Liver (tissue), 9 donors: ENCODE measurements around the gene CELSR1. TPM values are rescaled to one million over a fixed set of nuclear protein-coding genes. Genes with fewer than 3 reads are reported as not detected.

Experiments used
- DNase-seq: peaks from one replicate; pipeline ENCODE4 v3.0.0-alpha.2; 2017; ENCODE audit warnings: low spot score
- H3K27ac ChIP-seq, 2 donors: one replicate each; pipeline ENCODE4 v1.7.0; 2013; ENCODE audit warnings: inconsistent platforms in 2 of 2, low read length in 2 of 2, control low read depth in 1 of 2, low read depth in 1 of 2, mild to moderate bottlenecking in 1 of 2
- H3K27me3 ChIP-seq, 4 donors: one replicate each; pipeline versions ENCODE4 v1.6.1 to v1.7.0; 2013; ENCODE audit warnings: low read length in 3 of 4, inconsistent platforms in 1 of 4, mild to moderate bottlenecking in 1 of 4, moderate library complexity in 1 of 4; ENCODE audit not compliant: control insufficient read depth in 4 of 4, insufficient read depth in 4 of 4
- H3K36me3 ChIP-seq, 4 donors: one replicate each; pipeline versions ENCODE4 v1.6.1 to v1.7.0; 2013; ENCODE audit warnings: low read length in 3 of 4, mild to moderate bottlenecking in 3 of 4, low read depth in 1 of 4, moderate library complexity in 1 of 4; ENCODE audit not compliant: control insufficient read depth in 4 of 4, insufficient read depth in 3 of 4
- H3K4me1 ChIP-seq, 4 donors: one replicate each; pipeline versions ENCODE4 v1.6.1 to v1.7.0; 2013; ENCODE audit warnings: low read length in 3 of 4, mild to moderate bottlenecking in 3 of 4, moderate library complexity in 1 of 4; ENCODE audit not compliant: control insufficient read depth in 4 of 4, insufficient read depth in 4 of 4
- H3K4me3 ChIP-seq, 3 donors: one replicate each; pipeline versions ENCODE4 v1.6.1 to v1.7.0; 2013; ENCODE audit warnings: low read length in 3 of 3, control low read depth in 1 of 3, low read depth in 1 of 3, mild to moderate bottlenecking in 1 of 3
- H3K9ac ChIP-seq, 2 donors: one replicate each; pipeline ENCODE4 v1.7.0; 2013; ENCODE audit warnings: low read length in 2 of 2, mild to moderate bottlenecking in 2 of 2, moderate library complexity in 2 of 2, control low read depth in 1 of 2, low read depth in 1 of 2
- H3K9me3 ChIP-seq, 4 donors: one replicate each; pipeline versions ENCODE4 v1.6.1 to v1.7.0; 2013; ENCODE audit warnings: low read length in 3 of 4; ENCODE audit not compliant: control insufficient read depth in 4 of 4
- EGR1 ChIP-seq, 2 donors: IDR thresholded peaks; 2 replicates each; pipeline ENCODE4 v1.6.1; 2016 to 2018; ENCODE audit warnings: antibody characterized with exemption in 2 of 2, low read depth in 2 of 2
- FOXA1 ChIP-seq: IDR thresholded peaks from 2 replicates; pipeline ENCODE4 v1.6.1; 2016; ENCODE audit warnings: antibody characterized with exemption
- FOXA2 ChIP-seq: IDR thresholded peaks from 2 replicates; pipeline ENCODE4 v1.6.1; 2016; ENCODE audit warnings: antibody characterized with exemption
- GABPA ChIP-seq, 2 donors: IDR thresholded peaks in 1 of 2; conservative IDR thresholded peaks in 1 of 2; 2 replicates each; pipeline ENCODE4 v1.6.1; 2016; ENCODE audit warnings: antibody characterized with exemption in 2 of 2, mild to moderate bottlenecking in 1 of 2, moderate library complexity in 1 of 2
- HNF4A ChIP-seq, 2 donors: conservative IDR thresholded peaks; 2 replicates each; pipeline ENCODE4 v1.6.1; 2016; ENCODE audit warnings: antibody characterized with exemption in 2 of 2, mild to moderate bottlenecking in 2 of 2
- JUND ChIP-seq, 2 donors: IDR thresholded peaks; 2 replicates each; pipeline ENCODE4 v1.6.1; 2016; ENCODE audit warnings: antibody characterized with exemption in 2 of 2
- NR2F2 ChIP-seq: IDR thresholded peaks from 2 replicates; pipeline ENCODE4 v1.6.1; 2016; ENCODE audit warnings: antibody characterized with exemption
- RAD21 ChIP-seq, 2 donors: IDR thresholded peaks; 2 replicates each; pipeline ENCODE4 v1.6.1; 2016; ENCODE audit warnings: antibody characterized with exemption in 2 of 2, mild to moderate bottlenecking in 2 of 2
- SP1 ChIP-seq: IDR thresholded peaks from 2 replicates; pipeline ENCODE4 v1.6.1; 2018; ENCODE audit warnings: antibody characterized with exemption, mild to moderate bottlenecking
- TAF1 ChIP-seq: conservative IDR thresholded peaks from 2 replicates; pipeline ENCODE4 v1.6.1; 2016; ENCODE audit warnings: antibody characterized with exemption, mild to moderate bottlenecking
- YY1 ChIP-seq: IDR thresholded peaks from 2 replicates; pipeline ENCODE4 v1.6.1; 2016; ENCODE audit warnings: antibody characterized with exemption, mild to moderate bottlenecking
- WGBS: extraction: QIAGEN DNeasy Blood & Tissue Kit; methylation state at CpG from one replicate; pipeline ENCODE4 v1.1.7; 2013; 5-methylcytosine and 5-hydroxymethylcytosine counted together
- polyA plus RNA-seq, 2 donors: library from polyadenylated mRNA; stranded (reverse) in 1 of 2; unstranded in 1 of 2; fragments of 200-250 nt in 1 of 2; fragments of >200 nt in 1 of 2; fragmentation: Nextera tagmentation in 1 of 2; extraction: Ambion mirVana in 1 of 2; gene quantifications; one replicate each; pipeline versions ENCODE4 v1.2.1 to v1.2.3, GENCODE V29; 2013 to 2015
- total RNA-seq, 2 donors: library from RNA; depleted of rRNA; stranded (reverse); fragments of >200 nt; gene quantifications; one replicate each; pipeline ENCODE4 v1.2.3, GENCODE V29; 2014
- TF ChIP-seq, protein P1 (sequence below): fragments of 150-350 bp; IDR thresholded peaks from 2 replicates; pipeline ENCODE4 v1.5.1; 2017; ENCODE audit warnings: improper control_type of control experiment, low read depth, low read length; ENCODE audit not compliant: missing input control
- TF ChIP-seq, protein P2 (sequence below): IDR thresholded peaks from 2 replicates; pipeline ENCODE4 v1.6.1; 2016; ENCODE audit warnings: antibody characterized with exemption
- TF ChIP-seq, protein P3 (sequence below): IDR thresholded peaks from 2 replicates; pipeline ENCODE4 v1.6.1; 2016; ENCODE audit warnings: antibody characterized with exemption
- TF ChIP-seq, protein P4 (sequence below): IDR thresholded peaks from 2 replicates; pipeline ENCODE4 v1.6.1; 2016; ENCODE audit warnings: antibody characterized with exemption
- donor health status: healthy.
- donor health status: healthy.
- donor health status: healthy.
- donor health status: healthy.
- donor health status: healthy.

Gene CELSR1
- total and polyA plus RNA-seq, 4 donors: 0.37 to 1.6 (median 1.3) TPM

DNA sequence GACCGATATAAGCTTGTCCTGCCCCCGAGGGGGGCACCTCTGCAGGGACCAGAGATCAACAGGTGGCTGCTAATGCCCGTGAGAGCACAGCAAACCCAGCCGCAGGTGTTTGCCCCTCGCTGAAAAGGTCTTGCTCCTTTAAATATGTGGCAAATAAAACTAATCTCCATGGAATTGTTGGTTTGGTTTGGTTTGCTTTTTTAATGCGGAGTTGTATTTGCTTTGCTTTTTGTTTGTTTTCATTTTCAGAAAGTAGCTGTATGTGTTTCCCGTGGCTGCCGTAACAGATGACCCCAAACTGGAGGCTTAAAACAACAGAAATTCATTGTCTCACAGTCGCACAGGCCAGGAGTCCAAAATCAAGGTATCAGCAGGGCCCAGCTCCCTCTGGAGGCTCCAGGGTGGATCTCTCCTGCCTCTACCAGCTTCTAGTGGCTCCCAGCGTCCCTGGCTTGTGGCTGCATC is 93.0 kb downstream of the CELSR1 start:
- WGBS: 85% methylated on average over 10 of the region's 10 CpGs
- Histone ChIP-seq H3K9ac (no peak overlapping the region), H3K36me3 (no peaks in the 10 kb centered on the region), H3K4me1 (no peaks in the 10 kb centered on the region), H3K27me3 (no peaks in the 10 kb centered on the region), H3K9me3 (no peaks in the 10 kb centered on the region), H3K4me3 (no peak overlapping the region), H3K27ac (no peak overlapping the region)
- DNase-seq: no peak
- TF ChIP-seq JUND (IDR thresholded peaks at IDR 0.05): no peak
- TF ChIP-seq, protein P1, sequence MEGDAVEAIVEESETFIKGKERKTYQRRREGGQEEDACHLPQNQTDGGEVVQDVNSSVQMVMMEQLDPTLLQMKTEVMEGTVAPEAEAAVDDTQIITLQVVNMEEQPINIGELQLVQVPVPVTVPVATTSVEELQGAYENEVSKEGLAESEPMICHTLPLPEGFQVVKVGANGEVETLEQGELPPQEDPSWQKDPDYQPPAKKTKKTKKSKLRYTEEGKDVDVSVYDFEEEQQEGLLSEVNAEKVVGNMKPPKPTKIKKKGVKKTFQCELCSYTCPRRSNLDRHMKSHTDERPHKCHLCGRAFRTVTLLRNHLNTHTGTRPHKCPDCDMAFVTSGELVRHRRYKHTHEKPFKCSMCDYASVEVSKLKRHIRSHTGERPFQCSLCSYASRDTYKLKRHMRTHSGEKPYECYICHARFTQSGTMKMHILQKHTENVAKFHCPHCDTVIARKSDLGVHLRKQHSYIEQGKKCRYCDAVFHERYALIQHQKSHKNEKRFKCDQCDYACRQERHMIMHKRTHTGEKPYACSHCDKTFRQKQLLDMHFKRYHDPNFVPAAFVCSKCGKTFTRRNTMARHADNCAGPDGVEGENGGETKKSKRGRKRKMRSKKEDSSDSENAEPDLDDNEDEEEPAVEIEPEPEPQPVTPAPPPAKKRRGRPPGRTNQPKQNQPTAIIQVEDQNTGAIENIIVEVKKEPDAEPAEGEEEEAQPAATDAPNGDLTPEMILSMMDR: no peak
- no peak for TF ChIP-seq NR2F2
- no peak for TF ChIP-seq SP1
- TF ChIP-seq EGR1 (IDR thresholded peaks at IDR 0.05; ENCODE audit: low read depth in 2 of 2): no peak
- no peak for TF ChIP-seq GABPA (IDR thresholded peaks at IDR 0.05 in 1 of 2, conservative IDR thresholded peaks at IDR 0.05 in 1 of 2)
- TF ChIP-seq FOXA2: no peak
- no peak for TF ChIP-seq TAF1
- TF ChIP-seq RAD21 (IDR thresholded peaks at IDR 0.05): peak in 1 of 2 donors; percentile 31

DNA sequence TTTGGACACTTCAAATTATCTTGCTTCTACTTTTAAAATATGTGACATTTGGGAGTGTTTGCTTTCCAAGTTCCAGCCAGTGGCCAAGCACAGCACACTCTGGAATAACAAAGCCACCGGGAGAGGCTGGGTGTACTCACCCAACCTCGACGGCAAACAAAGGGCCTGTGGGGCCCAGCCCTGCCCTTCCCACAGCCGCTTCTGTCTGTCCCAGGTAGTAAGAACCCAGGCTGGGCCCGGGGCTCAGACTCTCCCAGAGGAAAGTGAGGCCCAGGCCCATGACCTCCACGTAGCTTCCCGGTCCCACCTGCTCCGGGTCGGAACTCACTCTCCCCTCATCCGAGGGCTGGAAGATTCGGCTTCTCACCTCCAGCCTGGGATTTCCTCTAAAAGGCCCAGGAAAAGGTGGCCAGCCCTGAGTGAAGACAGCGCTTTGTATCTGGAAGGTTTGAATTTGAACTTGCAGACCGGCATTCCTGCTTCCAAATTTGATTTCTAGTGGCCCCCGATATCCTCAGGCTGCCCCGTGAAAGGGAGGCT is 93.5 kb downstream of the CELSR1 start:
- no peak overlapping the region for H3K9ac ChIP-seq
- no peak overlapping the region for H3K27ac ChIP-seq

More for the DNA sequence above, 93.5 kb downstream of the CELSR1 start:
- H3K9me3 ChIP-seq: no peaks in the 10 kb centered on the region
- H3K36me3 ChIP-seq: no peaks in the 10 kb centered on the region
- 87% methylated on average over 15 of the region's 15 CpGs for WGBS
- H3K4me3 ChIP-seq: no peak overlapping the region
- H3K27me3 ChIP-seq: no peaks in the 10 kb centered on the region
- H3K4me1 ChIP-seq: no peaks in the 10 kb centered on the region
- no peak for DNase-seq
- TF ChIP-seq HNF4A (conservative IDR thresholded peaks at IDR 0.05) (no peak), FOXA2 (no peak), FOXA1 (no peak), JUND (IDR thresholded peaks at IDR 0.05) (no peak), YY1 (no peak), RAD21 (IDR thresholded peaks at IDR 0.05) (no peak), NR2F2 (no peak)
- TF ChIP-seq, protein P2, sequence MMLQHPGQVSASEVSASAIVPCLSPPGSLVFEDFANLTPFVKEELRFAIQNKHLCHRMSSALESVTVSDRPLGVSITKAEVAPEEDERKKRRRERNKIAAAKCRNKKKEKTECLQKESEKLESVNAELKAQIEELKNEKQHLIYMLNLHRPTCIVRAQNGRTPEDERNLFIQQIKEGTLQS: no peak
- TF ChIP-seq, protein P3, sequence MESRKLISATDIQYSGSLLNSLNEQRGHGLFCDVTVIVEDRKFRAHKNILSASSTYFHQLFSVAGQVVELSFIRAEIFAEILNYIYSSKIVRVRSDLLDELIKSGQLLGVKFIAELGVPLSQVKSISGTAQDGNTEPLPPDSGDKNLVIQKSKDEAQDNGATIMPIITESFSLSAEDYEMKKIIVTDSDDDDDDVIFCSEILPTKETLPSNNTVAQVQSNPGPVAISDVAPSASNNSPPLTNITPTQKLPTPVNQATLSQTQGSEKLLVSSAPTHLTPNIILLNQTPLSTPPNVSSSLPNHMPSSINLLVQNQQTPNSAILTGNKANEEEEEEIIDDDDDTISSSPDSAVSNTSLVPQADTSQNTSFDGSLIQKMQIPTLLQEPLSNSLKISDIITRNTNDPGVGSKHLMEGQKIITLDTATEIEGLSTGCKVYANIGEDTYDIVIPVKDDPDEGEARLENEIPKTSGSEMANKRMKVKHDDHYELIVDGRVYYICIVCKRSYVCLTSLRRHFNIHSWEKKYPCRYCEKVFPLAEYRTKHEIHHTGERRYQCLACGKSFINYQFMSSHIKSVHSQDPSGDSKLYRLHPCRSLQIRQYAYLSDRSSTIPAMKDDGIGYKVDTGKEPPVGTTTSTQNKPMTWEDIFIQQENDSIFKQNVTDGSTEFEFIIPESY: no peak
- TF ChIP-seq, protein P1: no peak
- TF ChIP-seq, protein P4, sequence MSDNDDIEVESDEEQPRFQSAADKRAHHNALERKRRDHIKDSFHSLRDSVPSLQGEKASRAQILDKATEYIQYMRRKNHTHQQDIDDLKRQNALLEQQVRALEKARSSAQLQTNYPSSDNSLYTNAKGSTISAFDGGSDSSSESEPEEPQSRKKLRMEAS: no peak
